ENCODE data around the gene SIRT6.

SIRT6 gene

GRCh38 chr19:4187313-4188122 lies 5.2 kb upstream of the SIRT6 start:
- no peak overlapping the region for H3K27ac ChIP-seq
- TF ChIP-seq ZFX (IDR thresholded peaks at IDR 0.05) (no peak), CTCF (conservative IDR thresholded peaks at IDR 0.05) (no peak)

- no peak overlapping the region; the same call in 1 of the 2 replicates for H3K27ac ChIP-seq
- TF ChIP-seq ZFX (IDR thresholded peaks at IDR 0.05) (no peak), CTCF (conservative IDR thresholded peaks at IDR 0.05) (peak; percentile 93)
These were observed 4.0 kb upstream of the SIRT6 start for GRCh38 chr19:4186087-4186993.

GRCh38 chr19:4185413-4186086 lies 3.2 kb upstream of the SIRT6 start:
- no peak overlapping the region for H3K27ac ChIP-seq
- TF ChIP-seq ZFX (IDR thresholded peaks at IDR 0.05), result no peak
- no peak for TF ChIP-seq CTCF (conservative IDR thresholded peaks at IDR 0.05)

GRCh38 chr19:4184718-4185352 lies 2.5 kb upstream of the SIRT6 start:
- no peak for TF ChIP-seq CTCF (conservative IDR thresholded peaks at IDR 0.05)
- TF ChIP-seq ZFX (IDR thresholded peaks at IDR 0.05), result no peak
- H3K27ac ChIP-seq, result no peak overlapping the region

GRCh38 chr19:4183967-4184717 lies 1.8 kb upstream of the SIRT6 start:
- H3K27ac ChIP-seq, result no peak overlapping the region
- TF ChIP-seq ZFX (IDR thresholded peaks at IDR 0.05) (no peak), CTCF (conservative IDR thresholded peaks at IDR 0.05) (no peak)

- TF ChIP-seq ZFX (IDR thresholded peaks at IDR 0.05), result no peak
- TF ChIP-seq CTCF (conservative IDR thresholded peaks at IDR 0.05), result no peak
- H3K27ac ChIP-seq, result no peak overlapping the region
These were observed 1.3 kb downstream of the SIRT6 start for GRCh38 chr19:4181053-4181508.

Measured in C4-2B (cell line).